T-cell (primary cell): ENCODE data around the gene TNIP2. TPM values are rescaled to one million over a fixed set of nuclear protein-coding genes. Genes with fewer than 3 reads are reported as not detected.
"Not testable (repeated sequence)": the region's sequence is repeated elsewhere in the genome, so short reads cannot be mapped to it uniquely, and the experiment has no call there.

Source experiments
- ATAC-seq, 4 experiments: fragments of 200-7000 bp in 3 of 4; fragments of 150-1000 bp in 1 of 4; cut with Tn5 transposase; replicated peaks in 1 of 4; 1 replicate in 3 of 4; 2 replicates in 1 of 4; pipeline ENCODE4 v1.10.0; 2021; ENCODE audit warnings: moderate library complexity in 3 of 4, mild to moderate bottlenecking in 2 of 4, moderate number of reproducible peaks in 1 of 4
- CTCF ChIA-PET, 2 donors: fragments of 300-600 bp; sonication (Branson Sonifier 250); formaldehyde crosslinking; loops; one replicate each; lab custom pipeline; 2022; ENCODE audit warnings: antibody characterized with exemption in 2 of 2; lab: Charles Lee
- POLR2A ChIA-PET, 2 donors: fragments of 300-600 bp; sonication (Branson Sonifier 250); formaldehyde crosslinking; loops; one replicate each; lab custom pipeline; 2022; ENCODE audit warnings: antibody characterized with exemption in 2 of 2; lab: Charles Lee
- DNase-seq, 35 experiments: peaks; one replicate each; pipeline versions ENCODE4 v3.0.0 to v3.0.0-alpha.2; 2013 to 2023
- H3K27ac ChIP-seq: one replicate; pipeline ENCODE4 v1.5.1; 2013; ENCODE audit warnings: low read length
- H3K27me3 ChIP-seq, 2 experiments: replicated peaks in 1 of 2; 1 replicate in 1 of 2; 2 replicates in 1 of 2; pipeline versions ENCODE4 v1.6.1 to v1.7.0; 2013; ENCODE audit warnings: low read length in 1 of 2, mixed read lengths in 1 of 2; ENCODE audit not compliant: control insufficient read depth in 2 of 2, insufficient read depth in 2 of 2; ENCODE audit errors: extremely low read depth in 1 of 2
- H3K36me3 ChIP-seq, 2 donors: 1 replicate in 1 of 2; 2 replicates in 1 of 2; pipeline versions ENCODE4 v1.6.1 to v1.7.0; 2013; ENCODE audit warnings: low read length in 1 of 2; ENCODE audit not compliant: control insufficient read depth in 2 of 2, insufficient read depth in 1 of 2; ENCODE audit errors: extremely low read depth in 1 of 2
- H3K4me1 ChIP-seq, 2 experiments: 1 replicate in 1 of 2; 2 replicates in 1 of 2; pipeline versions ENCODE4 v1.6.1 to v1.7.0; 2013; ENCODE audit warnings: low read length in 2 of 2, mixed read lengths in 1 of 2; ENCODE audit not compliant: insufficient read depth in 2 of 2, control insufficient read depth in 1 of 2; ENCODE audit errors: extremely low read depth in 1 of 2
- H3K4me3 ChIP-seq, 2 donors: 1 replicate in 1 of 2; 2 replicates in 1 of 2; pipeline versions ENCODE4 v1.5.1 to v1.7.0; 2013; ENCODE audit warnings: mild to moderate bottlenecking in 2 of 2, low read length in 1 of 2, moderate library complexity in 1 of 2; ENCODE audit not compliant: control insufficient read depth in 1 of 2; ENCODE audit errors: extremely low read depth in 1 of 2
- H3K9me3 ChIP-seq: 2 replicates; pipeline ENCODE4 v1.7.0; 2013
- H3K27ac Mint-ChIP-seq, 2 donors: one replicate each; pipeline ENCODE4 v1.8.0; 2020 to 2021; ENCODE audit warnings: mild to moderate bottlenecking in 2 of 2, mixed read lengths in 2 of 2
- H3K27me3 Mint-ChIP-seq, 2 donors: one replicate each; pipeline ENCODE4 v1.8.0; 2021 to 2022; ENCODE audit warnings: mixed read lengths in 2 of 2
- H3K36me3 Mint-ChIP-seq: one replicate; pipeline ENCODE4 v1.8.0; 2021; ENCODE audit warnings: mixed read lengths
- H3K4me1 Mint-ChIP-seq, 3 donors: one replicate each; pipeline ENCODE4 v1.8.0; 2020 to 2022; ENCODE audit warnings: mixed read lengths in 3 of 3, mild to moderate bottlenecking in 1 of 3
- H3K4me3 Mint-ChIP-seq, 3 donors: one replicate each; pipeline ENCODE4 v1.8.0; 2020 to 2022; ENCODE audit warnings: mild to moderate bottlenecking in 3 of 3, mixed read lengths in 3 of 3, moderate library complexity in 3 of 3
- H3K9me3 Mint-ChIP-seq, 3 donors: one replicate each; pipeline ENCODE4 v1.8.0; 2020 to 2022; ENCODE audit warnings: mixed read lengths in 3 of 3
- WGBS: methylation state at CpG from one replicate; pipeline ENCODE4 v1.1.5; 2013; ENCODE audit warnings: missing lambda C conversion rate; ENCODE audit not compliant: insufficient coverage; 5-methylcytosine and 5-hydroxymethylcytosine counted together
- total RNA-seq, 35 experiments: library from RNA in 6 of 35; stranded (reverse) in 6 of 35; fragments of 120-200 nt in 1 of 35; gene quantifications; one replicate each; pipeline versions ENCODE4 v1.2.1 to v1.2.4 and lab custom pipeline; 2013 to 2026

The TNIP2 gene
- total RNA-seq, 5 donors from 2014 or later (not counting 1 experiment from before 2014, with no cell fraction given) = 39.5 to 65.3 (median 59.1) TPM

GRCh38 chr4:2731907-2732317 is 24.2 kb downstream of the TNIP2 start:
- no peaks in the 10 kb centered on the region for H3K27me3 Mint-ChIP-seq
- 97% methylated on average over 28 of the region's 28 CpGs for WGBS
- Histone ChIP-seq H3K27me3 (no peaks in the 10 kb centered on the region), H3K4me1 (no peaks in the 10 kb centered on the region), H3K9me3 (peaks cover 3% of the 10 kb centered on the region), H3K36me3 (peaks cover 13 to 28% of the 10 kb centered on the region in 2 donors), H3K27ac (no peak overlapping the region), H3K4me3 (no peak overlapping the region)
- no peak overlapping the region for H3K27ac Mint-ChIP-seq
- ChIA-PET CTCF (no interaction called here), POLR2A (interaction anchor here in 1 of 2 donors (0.5 kb wide), 1 partner anchor 1350 kb away, joined by 11 read pairs; no protein-coding TSS in a partner anchor)
- ATAC-seq (peak in 1 of 4 experiments; percentile 24), DNase-seq (no peak)
- H3K4me1 Mint-ChIP-seq = peaks cover 0 to 5% (median 1%) of the 10 kb centered on the region in 3 donors
- peaks cover 46% of the 10 kb centered on the region for H3K36me3 Mint-ChIP-seq
- H3K4me3 Mint-ChIP-seq = no peak overlapping the region
- H3K9me3 Mint-ChIP-seq = peaks cover 10 to 13% (median 11%) of the 10 kb centered on the region in 3 donors

- no peak overlapping the region for H3K27ac Mint-ChIP-seq
- ChIA-PET CTCF (no interaction called here), POLR2A (no interaction called here)
- Histone ChIP-seq H3K27ac (no peak overlapping the region), H3K9me3 (no peaks in the 10 kb centered on the region), H3K36me3 (peaks cover 13 to 28% of the 10 kb centered on the region in 2 donors), H3K27me3 (no peaks in the 10 kb centered on the region), H3K4me1 (peaks cover 0 to under 1% of the 10 kb centered on the region in 2 experiments), H3K4me3 (no peak overlapping the region)
- ATAC-seq (no peak), DNase-seq (no peak)
- no CpG with 5 or more reads among the region's 9 CpGs for WGBS
- H3K27me3 Mint-ChIP-seq = no peaks in the 10 kb centered on the region
- peaks cover 1 to 4% (median 2%) of the 10 kb centered on the region in 3 donors for H3K4me1 Mint-ChIP-seq
- H3K36me3 Mint-ChIP-seq = peaks cover 30% of the 10 kb centered on the region
- no peak overlapping the region for H3K4me3 Mint-ChIP-seq
- H3K9me3 Mint-ChIP-seq = peaks cover 0 to 1% (median 0%) of the 10 kb centered on the region in 3 donors
Observed at GRCh38 chr4:2729533-2729875, 26.6 kb downstream of the TNIP2 start.

DNA sequence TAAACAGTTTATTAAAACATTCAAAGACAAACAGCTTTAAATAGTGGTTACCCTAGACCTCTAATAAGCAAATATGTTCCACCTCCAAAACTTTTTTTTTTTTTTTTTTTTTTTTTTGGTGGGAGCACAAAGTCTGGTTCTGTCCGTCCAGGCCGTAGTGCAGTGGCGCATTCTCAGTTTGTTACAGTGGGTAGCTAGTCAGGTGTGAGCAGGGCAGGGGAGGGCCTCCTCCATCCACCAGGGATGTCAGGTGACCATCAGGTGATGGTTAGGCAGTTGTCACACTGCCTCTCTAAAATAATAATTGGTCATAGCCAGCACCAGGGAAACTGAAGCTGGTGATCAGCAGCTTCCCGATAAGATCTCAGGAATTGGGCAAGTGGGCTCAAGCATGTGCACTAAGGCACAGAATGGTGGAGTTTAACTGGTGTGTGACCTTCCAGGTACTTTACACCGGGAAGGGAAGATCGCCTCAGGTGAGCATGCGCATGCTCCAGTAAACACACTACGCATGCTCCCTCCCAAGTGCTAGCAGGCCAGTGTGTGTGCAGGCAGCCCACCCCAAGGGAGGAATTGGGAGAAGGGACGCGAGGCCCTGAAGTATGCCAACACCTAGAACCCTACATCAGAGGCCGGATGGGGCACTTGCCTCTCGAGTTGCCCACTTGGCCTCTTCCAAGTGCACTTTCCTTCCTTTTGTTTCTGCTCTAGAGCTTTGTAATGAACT is 27.2 kb downstream of the TNIP2 start:
- H3K36me3 ChIP-seq = peaks cover 13 to 28% of the 10 kb centered on the region in 2 donors
- ATAC-seq = no peak

GRCh38 chr4:2728221-2728620 is 27.9 kb downstream of the TNIP2 start:
- peaks cover 10 to 26% of the 10 kb centered on the region in 2 donors for H3K36me3 ChIP-seq
- ATAC-seq = no peak
- Mint-ChIP-seq H3K4me3 (no peak overlapping the region), H3K4me1 (peaks cover 10 to 14% (median 12%) of the 10 kb centered on the region in 3 donors), H3K27me3 (no peaks in the 10 kb centered on the region), H3K27ac (no peak overlapping the region), H3K36me3 (peaks cover 29% of the 10 kb centered on the region), H3K9me3 (no peaks in the 10 kb centered on the region)
- POLR2A ChIA-PET = no interaction called here
- H3K4me1 ChIP-seq = peaks cover 2 to 8% of the 10 kb centered on the region in 2 experiments
- 100% methylated on average over 1 of the region's 3 CpGs for WGBS
- CTCF ChIA-PET = interaction anchor here in 1 of 2 donors (0.6 to 0.7 kb wide), 2 partner anchors 17 to 29 kb away, joined by 4 to 5 read pairs; no protein-coding TSS in a partner anchor
- no peaks in the 10 kb centered on the region for H3K9me3 ChIP-seq
- no peak overlapping the region for H3K4me3 ChIP-seq
- no peak for DNase-seq
- no peaks in the 10 kb centered on the region for H3K27me3 ChIP-seq
- no peak overlapping the region for H3K27ac ChIP-seq

More for the DNA sequence above, 27.2 kb downstream of the TNIP2 start:
- Mint-ChIP-seq H3K9me3 (no peaks in the 10 kb centered on the region), H3K27ac (no peak overlapping the region), H3K27me3 (no peaks in the 10 kb centered on the region), H3K36me3 (peaks cover 29% of the 10 kb centered on the region), H3K4me1 (peaks cover 7 to 10% (median 7%) of the 10 kb centered on the region in 3 donors), H3K4me3 (no peak overlapping the region)
- H3K27me3 ChIP-seq = no peaks in the 10 kb centered on the region
- no peak overlapping the region for H3K4me3 ChIP-seq
- H3K4me1 ChIP-seq = peaks cover 2% of the 10 kb centered on the region in 2 experiments
- H3K9me3 ChIP-seq = no peaks in the 10 kb centered on the region
- no peak overlapping the region for H3K27ac ChIP-seq
- WGBS = 95% methylated on average over 6 of the region's 12 CpGs
- ChIA-PET CTCF (interaction anchor here in 1 of 2 donors (0.7 kb wide), 1 partner anchor 30 kb away, joined by 5 read pairs; no protein-coding TSS in a partner anchor), POLR2A (interaction anchor here in 1 of 2 donors (0.6 kb wide), 1 partner anchor 594 kb away, joined by 3 read pairs; no protein-coding TSS in a partner anchor)
- no peak for DNase-seq

- H3K27me3 Mint-ChIP-seq, H3K4me1 ChIP-seq, H3K27ac Mint-ChIP-seq, H3K4me3 Mint-ChIP-seq, ATAC-seq, H3K27me3 ChIP-seq, CTCF ChIA-PET, H3K9me3 Mint-ChIP-seq, DNase-seq, H3K9me3 ChIP-seq, H3K4me3 ChIP-seq, H3K27ac ChIP-seq: not testable (repeated sequence)
- Mint-ChIP-seq H3K36me3 (peaks cover 23% of the 10 kb centered on the region), H3K4me1 (peaks cover 17 to 21% (median 19%) of the 10 kb centered on the region in 3 donors)
- POLR2A ChIA-PET = interaction anchor here in 1 of 2 donors (0.7 kb wide), 1 partner anchor 182 kb away, joined by 8 read pairs; no protein-coding TSS in a partner anchor
- peaks cover under 1 to 19% of the 10 kb centered on the region in 2 donors for H3K36me3 ChIP-seq
- 99% methylated on average over 10 of the region's 17 CpGs for WGBS
Observed at GRCh38 chr4:2726881-2727280, 29.3 kb downstream of the TNIP2 start.

GRCh38 chr4:2725380-2725779 is 30.8 kb downstream of the TNIP2 start:
- Mint-ChIP-seq H3K9me3 (no peaks in the 10 kb centered on the region), H3K27ac (no peak overlapping the region), H3K27me3 (no peaks in the 10 kb centered on the region), H3K4me3 (no peak overlapping the region), H3K36me3 (peaks cover 22% of the 10 kb centered on the region), H3K4me1 (peaks cover 17 to 21% (median 19%) of the 10 kb centered on the region in 3 donors)
- H3K9me3 ChIP-seq = no peaks in the 10 kb centered on the region
- ChIA-PET POLR2A (interaction anchor here (0.5 to 0.7 kb wide), 2 partner anchors 93 to 254 kb away, joined by 3 read pairs; no protein-coding TSS in a partner anchor), CTCF (interaction anchor here (0.7 kb wide), 2 partner anchors 21 to 502 kb away, joined by 5 to 8 read pairs; no protein-coding TSS in a partner anchor)
- no peak overlapping the region for H3K27ac ChIP-seq
- H3K4me1 ChIP-seq = peaks cover 2 to 10% of the 10 kb centered on the region in 2 experiments
- no peak overlapping the region for H3K4me3 ChIP-seq
- H3K27me3 ChIP-seq = no peaks in the 10 kb centered on the region
- no peak for ATAC-seq
- no peak for DNase-seq
- peaks cover 0 to 25% of the 10 kb centered on the region in 2 donors for H3K36me3 ChIP-seq
- no CpG with 5 or more reads among the region's 4 CpGs for WGBS
